AG08396 (cell line): ENCODE data around the gene PDLIM1.
A peak's percentile ranks its signal among the peaks of the same experiment; 100 is the strongest.
"Not testable (repeated sequence)": the region's sequence is repeated elsewhere in the genome, so short reads cannot be mapped to it uniquely, and the experiment has no call there.

Experiments used
- DNase-seq: peaks from one replicate; pipeline ENCODE4 v3.0.0; 2012; ENCODE audit warnings: low spot score, mixed read lengths

Gene PDLIM1

GRCh38 chr10:95240811-95241210 is 50.0 kb downstream of the PDLIM1 start:
- no peak for DNase-seq

DNA sequence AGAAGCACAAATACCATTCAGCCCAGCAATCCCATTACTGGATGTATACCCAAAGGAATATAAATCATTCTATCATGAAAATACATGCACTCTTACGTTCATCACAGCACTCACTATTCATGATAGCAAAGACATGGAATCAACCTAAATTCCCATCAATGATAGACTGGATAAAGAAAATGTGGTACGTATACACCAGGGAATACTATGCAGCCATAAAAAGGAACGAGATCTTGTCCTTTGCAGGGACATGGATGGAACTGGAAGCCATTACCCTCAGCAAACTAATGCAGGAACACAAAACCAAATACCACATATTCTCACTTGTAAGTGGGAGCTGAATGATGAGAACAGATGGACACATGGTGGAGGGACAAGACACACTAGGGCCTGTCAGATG is 50.7 kb downstream of the PDLIM1 start:
- not testable (repeated sequence) for DNase-seq

- no peak for DNase-seq
Measured at GRCh38 chr10:95237376-95238170, 53.2 kb downstream of the PDLIM1 start.

GRCh38 chr10:95236068-95236903 is 54.5 kb downstream of the PDLIM1 start:
- DNase-seq = no peak

GRCh38 chr10:95235676-95236067 is 55.1 kb downstream of the PDLIM1 start:
- DNase-seq = no peak

GRCh38 chr10:95234951-95235350 is 55.9 kb downstream of the PDLIM1 start:
- no peak for DNase-seq

GRCh38 chr10:95233377-95234034 is 57.3 kb downstream of the PDLIM1 start:
- no peak for DNase-seq

GRCh38 chr10:95230677-95231586 is 59.9 kb downstream of the PDLIM1 start:
- not testable (repeated sequence) for DNase-seq

DNA sequence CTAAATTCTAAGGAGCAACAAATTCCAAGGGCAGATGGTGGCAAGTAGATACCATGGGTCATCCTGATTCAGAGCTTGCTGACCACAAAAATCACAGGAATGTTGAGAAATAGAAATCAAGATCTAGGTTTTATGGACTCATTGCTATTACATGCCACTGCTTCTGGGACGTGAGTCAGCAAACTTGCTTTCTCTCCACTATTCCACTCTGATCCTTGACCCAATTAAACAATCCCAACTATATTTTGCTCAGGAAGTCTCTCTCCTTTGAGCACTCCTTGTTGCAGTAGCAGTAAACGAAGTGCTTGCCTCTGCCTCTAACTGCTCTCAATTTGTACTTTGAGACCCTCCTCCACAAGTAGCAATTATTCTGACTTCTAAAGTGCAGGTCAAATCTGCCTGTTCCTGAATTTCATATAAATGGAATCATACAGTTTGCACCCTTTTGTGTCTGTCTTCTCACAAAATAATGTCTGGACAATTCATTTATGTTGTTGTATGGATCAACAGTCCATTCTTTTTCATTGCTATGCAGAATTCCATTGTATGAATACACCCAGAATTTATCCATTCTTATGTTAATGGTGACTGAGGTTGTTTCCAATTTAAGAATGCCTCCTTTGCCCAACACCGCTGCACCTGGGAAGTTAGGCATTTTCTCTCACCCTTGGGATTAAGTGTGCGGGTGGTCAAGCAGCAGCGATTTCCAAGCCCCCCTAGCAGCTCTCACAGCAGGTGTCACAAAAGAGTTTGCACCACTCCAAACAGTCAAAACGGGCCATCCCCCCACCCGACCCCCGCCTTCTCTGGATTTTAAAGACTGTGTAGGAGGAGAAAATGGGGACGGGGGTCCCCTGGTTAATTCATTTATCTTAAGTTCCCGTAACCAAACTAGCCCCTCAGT is 60.8 kb downstream of the PDLIM1 start:
- peak; percentile 70 for DNase-seq

DNA sequence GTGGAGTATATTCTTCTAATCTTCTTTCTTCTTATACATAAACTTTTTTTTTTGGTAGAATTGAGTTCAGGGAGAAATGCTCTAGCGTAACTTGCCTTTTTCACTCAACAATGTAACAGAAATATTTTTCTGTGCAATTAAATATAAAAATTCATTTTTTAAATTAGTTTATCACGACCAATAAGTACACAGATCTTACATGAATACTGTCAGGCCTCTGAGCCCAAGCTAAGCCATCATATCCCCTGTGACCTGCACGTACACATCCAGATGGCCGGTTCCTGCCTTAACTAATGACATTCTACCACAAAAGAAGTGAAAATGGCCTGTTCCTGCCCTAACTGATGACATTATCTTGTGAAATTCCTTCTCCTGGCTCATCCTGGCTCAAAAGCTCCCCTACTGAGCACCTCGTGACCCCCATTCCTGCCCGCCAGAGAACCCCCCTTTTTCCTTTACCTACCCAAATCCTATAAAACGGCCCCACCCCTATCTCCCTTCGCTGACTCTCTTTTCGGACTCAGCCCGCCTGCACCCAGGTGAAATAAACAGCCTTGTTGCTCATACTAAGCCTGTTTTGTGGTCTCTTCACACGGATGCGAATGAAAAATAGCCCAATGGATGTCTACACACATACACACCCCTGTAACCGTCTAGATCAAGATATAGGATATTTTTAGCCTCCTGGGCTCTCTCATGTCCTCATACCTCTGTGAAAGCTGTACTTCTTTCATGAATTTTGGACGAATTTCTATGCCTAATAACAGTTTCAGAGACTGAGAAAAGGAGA is 61.7 kb downstream of the PDLIM1 start:
- not testable (repeated sequence) for DNase-seq

- DNase-seq = no peak
Measured at GRCh38 chr10:95225136-95225535, 65.7 kb downstream of the PDLIM1 start.

- DNase-seq = no peak
Measured at GRCh38 chr10:95221124-95221523, 69.7 kb downstream of the PDLIM1 start.

DNA sequence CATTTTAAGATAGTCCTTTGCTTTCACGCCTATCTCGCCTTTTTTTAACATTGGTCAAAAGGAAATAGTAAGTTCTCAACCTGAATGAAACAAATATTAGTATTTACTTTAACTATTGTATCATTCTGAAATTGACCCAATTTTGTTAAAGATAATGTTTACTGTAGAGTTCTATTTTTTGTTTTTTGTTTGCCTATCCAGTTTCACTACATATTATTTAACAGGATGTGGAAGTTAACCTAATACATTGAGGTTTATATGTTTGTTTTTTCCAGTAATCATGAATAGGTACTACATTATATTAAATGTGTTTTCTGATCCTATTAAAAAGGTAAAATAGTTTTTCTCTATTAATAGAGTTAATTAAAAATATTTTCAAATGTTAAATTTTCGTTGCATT is 70.3 kb downstream of the PDLIM1 start:
- no peak for DNase-seq

GRCh38 chr10:95217476-95217875 is 73.3 kb downstream of the PDLIM1 start:
- no peak for DNase-seq

GRCh38 chr10:95214793-95215192 is 76.0 kb downstream of the PDLIM1 start:
- DNase-seq = no peak

DNA sequence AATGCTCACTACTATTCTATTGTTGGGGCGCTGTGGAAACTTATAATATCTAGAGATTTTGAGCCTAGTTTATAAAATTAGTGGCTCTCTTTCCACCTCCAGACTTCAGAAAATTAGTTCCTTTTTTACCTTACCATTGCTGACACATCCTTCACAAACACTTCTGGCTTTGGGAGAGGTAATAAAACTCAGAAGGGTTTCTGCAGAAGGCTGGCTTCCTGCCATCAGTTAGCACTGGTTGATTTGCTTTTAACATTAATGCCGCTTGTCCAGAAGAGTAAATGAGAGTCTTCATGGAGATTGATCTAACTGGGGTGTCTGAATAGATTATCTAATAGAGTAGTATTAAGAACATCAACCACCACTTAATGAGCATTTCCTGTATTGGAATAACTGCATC is 76.4 kb downstream of the PDLIM1 start:
- no peak for DNase-seq

GRCh38 chr10:95211606-95212279 is 79.1 kb downstream of the PDLIM1 start:
- no peak for DNase-seq

- DNase-seq = no peak
Measured at GRCh38 chr10:95209509-95210127, 81.2 kb downstream of the PDLIM1 start.
